GM21825 (cell line): ENCODE results near the gene PSMC1.
"Not testable (repeated sequence)": the region's sequence is repeated elsewhere in the genome, so short reads cannot be mapped to it uniquely, and the experiment has no call there.

Experiments
- ATAC-seq: cut with Tn5 transposase; IDR thresholded peaks from one replicate; pipeline ENCODE4 v1.9.1; 2021; ENCODE audit warnings: mild to moderate bottlenecking, moderate library complexity; ENCODE audit not compliant: unreplicated experiment

Gene PSMC1

DNA sequence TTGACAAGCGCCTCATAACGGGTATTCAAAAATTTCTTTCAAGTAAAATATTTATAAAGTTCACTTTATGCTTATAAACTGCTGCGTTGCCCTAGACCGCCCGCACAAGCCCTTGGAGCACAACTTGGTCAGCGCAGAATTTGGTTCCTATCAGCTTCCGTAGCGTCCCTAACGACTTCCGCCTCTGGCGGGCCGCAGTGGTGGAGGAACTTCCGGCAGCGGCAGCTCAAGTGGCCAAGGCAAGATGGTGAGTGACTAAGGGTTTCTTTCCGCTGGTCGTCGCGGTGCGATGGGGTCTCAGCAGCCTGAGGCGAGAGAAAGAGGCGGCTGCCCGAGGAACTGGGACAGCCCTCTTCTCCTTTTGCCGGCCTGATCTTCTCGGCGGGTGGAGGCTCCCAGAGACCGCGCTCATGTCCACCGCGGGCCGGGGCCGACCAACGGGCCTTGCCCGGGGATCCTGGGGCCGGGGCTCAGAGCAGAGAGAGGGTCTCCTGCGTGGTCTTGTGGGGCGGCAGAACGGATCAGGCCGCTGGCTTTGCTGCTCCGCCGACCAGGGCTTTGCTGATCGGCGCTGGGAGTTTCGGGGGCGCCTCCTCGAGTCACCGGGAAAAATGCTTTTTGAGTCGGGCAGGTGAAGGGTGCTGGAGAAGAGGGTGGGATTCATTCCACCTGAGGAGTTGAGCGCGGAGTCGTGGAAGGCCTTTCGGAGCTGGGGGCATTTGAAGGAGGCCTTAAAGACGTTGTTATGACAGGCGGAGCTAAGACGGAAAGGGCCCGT, at the start of gene PSMC1:
TSS of gene PSMC1 (plus strand) at position 200 of the 778 bp plus-strand sequence. CDS start at position 245, 45 bp downstream.
- peak; percentile 95 for ATAC-seq

- no peak for ATAC-seq
Observed at GRCh38 chr14:90213099-90213748, 43.1 kb upstream of the PSMC1 start.

GRCh38 chr14:90228478-90228877, 27.9 kb upstream of the PSMC1 start:
- no peak for ATAC-seq

- ATAC-seq, result not testable (repeated sequence)
Observed at GRCh38 chr14:90229942-90230341, 26.4 kb upstream of the PSMC1 start.

DNA sequence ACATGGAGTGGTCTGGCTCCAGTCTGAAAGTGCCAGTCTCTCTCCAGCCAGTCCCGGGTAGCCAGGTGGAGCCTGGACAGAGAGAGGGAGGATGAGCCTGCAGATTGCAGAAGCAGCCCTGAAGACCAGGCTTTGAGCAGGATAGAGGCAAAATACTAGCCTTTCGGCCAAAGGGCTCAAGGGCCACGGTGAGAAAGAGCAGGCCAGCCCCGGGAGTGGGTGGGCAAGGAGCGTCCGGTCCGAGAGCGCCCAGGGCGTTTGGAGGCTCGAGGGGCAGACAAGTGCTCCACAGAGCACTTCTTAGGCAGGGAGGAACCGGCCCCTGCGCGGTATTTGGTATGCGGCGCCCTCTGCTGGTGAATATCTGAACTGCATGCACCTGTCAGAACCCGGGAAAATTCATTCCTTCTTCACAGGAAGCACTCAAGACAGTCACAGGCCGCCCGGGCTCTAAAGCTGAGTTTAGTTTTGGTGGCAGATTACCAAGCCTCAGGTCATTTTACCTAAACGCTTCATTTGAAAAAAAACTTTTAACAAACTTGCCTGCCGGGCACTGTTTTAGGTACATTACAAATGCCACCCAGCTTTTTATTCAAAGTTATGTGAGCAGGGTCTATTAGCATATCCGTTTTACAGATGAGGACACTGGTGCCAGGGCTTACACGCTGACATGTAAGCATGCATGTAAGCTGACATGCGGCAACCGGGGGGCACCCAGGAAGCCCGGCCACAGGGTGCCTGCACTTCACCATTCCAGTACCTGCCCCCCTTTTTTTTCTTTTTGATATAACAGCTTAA, 21.0 kb upstream of the PSMC1 start:
- ATAC-seq, result peak; percentile 49

GRCh38 chr14:90239139-90239538, 17.2 kb upstream of the PSMC1 start:
- ATAC-seq, result no peak

GRCh38 chr14:90242444-90242843, 13.9 kb upstream of the PSMC1 start:
- ATAC-seq, result no peak

DNA sequence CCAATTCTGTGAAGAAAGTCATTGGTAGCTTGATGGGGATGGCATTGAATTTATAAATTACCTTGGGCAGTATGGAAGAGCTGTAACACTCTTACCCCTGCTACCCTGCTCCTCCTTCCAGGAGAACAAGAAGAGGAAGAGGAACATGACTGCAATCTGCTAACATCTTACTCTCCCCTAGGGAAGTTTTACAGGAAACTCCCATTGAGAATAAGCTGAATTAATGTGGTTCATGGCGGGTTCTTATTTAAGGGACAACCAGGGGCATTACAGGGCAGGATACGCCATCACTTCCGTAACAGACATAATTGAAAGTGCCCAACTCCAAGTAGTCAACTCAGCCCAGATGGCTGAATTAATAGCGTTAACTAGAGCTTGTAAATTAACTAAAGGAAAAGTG, 9.4 kb upstream of the PSMC1 start:
- ATAC-seq, result no peak

- not testable (repeated sequence) for ATAC-seq
Observed at GRCh38 chr14:90247441-90247840, 8.9 kb upstream of the PSMC1 start.

DNA sequence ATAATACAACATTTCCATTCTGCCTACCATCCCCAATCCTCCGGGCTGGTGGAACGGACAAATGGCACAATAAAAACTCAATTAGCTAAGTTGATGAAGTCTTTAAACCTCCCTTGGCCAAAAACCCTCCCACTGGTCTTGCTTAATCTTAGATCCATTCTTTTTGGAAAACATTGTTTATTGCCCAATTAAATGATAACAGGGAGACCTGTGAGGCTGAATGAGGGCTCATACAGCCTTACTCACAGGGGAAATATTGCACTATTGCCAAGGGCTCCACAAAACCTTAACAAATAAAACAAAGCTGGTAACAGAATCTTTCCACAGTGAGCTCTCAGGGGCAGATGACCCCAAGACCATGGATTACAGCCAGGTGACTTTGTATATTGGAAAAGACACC, 7.8 kb upstream of the PSMC1 start:
- ATAC-seq, result no peak

DNA sequence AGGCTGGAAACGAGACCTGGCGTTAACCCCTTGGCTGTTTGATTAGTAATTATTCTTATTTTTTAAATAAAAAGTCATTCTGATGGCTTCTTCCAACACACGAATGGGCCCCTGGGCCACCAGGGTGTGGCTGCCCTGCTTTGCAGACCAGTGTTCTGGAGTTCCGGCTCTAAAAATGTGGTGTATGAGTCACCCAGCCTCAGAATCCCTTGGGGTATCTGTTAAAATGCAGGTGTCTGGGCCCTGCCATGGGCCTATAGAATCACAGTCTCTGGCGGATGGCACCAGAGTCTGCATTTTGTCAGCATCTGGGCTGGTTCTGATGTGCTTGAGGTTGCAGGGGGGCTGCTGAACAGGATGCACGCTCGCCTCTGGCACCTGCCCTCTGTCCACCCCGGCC, 2.5 kb upstream of the PSMC1 start:
- no peak for ATAC-seq

- no peak for ATAC-seq
Observed at GRCh38 chr14:90255871-90256270, 482 bp upstream of the PSMC1 start.

DNA sequence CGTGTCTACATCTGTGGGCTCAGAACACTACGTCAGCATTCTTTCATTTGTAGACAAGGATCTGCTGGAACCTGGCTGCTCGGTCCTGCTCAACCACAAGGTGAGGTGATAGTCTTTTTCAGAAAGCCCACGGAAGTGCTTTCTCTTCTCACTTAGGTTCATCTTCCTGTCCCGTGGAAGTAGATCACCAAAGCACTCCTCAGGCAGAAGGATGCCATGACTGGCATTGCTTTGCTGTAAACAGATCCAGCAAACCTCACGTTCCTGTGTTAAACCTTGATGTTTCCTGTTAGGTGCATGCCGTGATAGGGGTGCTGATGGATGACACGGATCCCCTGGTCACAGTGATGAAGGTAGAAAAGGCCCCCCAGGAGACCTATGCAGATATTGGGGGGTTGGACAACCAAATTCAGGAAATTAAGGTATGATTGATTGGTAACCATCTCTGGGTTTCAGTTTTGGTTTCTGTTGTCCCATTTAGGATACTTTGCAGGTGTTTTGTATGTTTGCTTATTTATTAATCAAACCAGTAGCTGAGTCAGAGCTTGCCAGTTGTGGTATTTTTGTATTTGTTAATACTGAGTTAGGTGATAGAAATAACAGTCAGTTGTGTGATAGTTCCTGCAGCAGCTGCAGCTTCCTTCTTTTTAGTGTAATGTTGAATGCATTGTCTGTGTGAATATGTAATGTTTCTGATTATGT, 7.5 kb downstream of the PSMC1 start:
- ATAC-seq, result peak; percentile 74

GRCh38 chr14:90266441-90267154, 10.2 kb downstream of the PSMC1 start:
- no peak for ATAC-seq

DNA sequence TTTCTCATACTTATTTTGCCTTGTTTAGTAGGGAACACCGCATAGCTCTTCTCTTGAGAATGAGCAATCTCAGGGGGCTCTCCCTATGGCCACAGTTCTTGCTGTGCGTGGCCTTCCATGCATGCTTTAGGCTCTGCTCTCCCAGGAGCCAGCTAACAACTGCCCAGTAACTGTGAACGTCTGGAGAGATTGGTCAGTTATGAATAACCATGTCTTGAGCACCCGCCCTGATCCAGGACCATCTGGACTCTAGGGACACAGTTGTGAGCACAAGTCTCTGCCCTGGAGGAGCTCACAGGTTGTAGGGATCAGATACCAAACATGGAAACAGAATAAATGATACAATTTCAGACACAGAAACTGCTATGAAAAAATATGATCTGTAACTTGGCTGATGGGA, 12.1 kb downstream of the PSMC1 start:
- ATAC-seq, result no peak

DNA sequence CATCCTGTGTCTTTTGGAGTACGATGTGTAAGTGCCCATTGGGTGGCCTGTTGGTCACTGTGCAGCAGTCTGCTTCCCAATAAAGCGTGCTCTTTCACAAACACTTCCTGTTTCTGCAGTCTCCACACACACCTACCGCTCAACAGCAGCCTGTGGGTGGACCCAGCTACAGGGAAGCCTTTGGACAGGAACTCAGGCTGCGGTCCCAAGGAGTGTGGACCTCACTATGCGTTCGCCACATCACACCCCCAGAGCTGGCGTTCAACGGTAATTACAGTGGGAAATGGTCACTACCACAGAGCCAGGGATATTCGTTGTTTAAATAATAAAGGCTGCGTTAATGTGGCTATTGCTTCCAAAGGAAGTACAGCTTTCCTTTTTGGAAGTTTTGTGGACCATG, 16.2 kb downstream of the PSMC1 start:
- no peak for ATAC-seq

- ATAC-seq, result no peak
Observed at GRCh38 chr14:90273532-90273931, 17.2 kb downstream of the PSMC1 start.

- ATAC-seq, result no peak
Observed at GRCh38 chr14:90274019-90274418, 17.7 kb downstream of the PSMC1 start.

DNA sequence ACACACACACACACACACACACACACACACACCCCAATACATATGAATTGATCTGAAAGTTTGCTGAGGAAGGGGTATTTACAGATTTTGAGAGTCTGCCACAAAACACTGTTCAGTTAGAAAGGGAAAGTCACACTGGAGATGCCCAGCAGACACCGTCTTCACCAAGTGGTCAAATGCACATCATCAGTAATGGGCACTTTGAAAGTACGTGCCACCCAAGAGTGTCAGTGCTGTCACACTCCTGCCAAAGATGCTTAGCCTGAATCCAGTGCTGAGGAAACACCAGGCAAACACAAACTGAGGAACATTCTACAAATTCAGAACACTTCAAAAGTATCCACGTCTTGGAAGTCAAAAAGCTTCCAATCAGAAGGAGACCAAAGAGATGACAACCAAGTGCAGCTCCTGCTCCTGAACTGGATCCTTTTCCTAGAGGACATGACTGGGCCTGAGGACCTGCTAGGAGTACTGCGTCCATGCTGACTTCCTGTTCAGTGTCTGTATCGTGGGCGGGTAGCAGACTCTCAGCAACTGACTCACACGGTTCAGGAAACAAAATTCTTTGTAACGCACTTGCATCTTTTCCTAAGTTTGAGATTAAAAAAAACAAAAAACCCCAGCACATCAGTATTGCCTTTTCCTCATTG, 18.6 kb downstream of the PSMC1 start:
- no peak for ATAC-seq

- ATAC-seq, result no peak
Observed at GRCh38 chr14:90275458-90275814, 19.1 kb downstream of the PSMC1 start.
